Measurements from ENCODE around the gene BGN. TPM values are rescaled to one million over a fixed set of nuclear protein-coding genes. Genes with fewer than 3 reads are reported as not detected.

BGN gene
- total and polyA plus RNA-seq, 2 donors from 2014 or later = 164 to 288 TPM

DNA sequence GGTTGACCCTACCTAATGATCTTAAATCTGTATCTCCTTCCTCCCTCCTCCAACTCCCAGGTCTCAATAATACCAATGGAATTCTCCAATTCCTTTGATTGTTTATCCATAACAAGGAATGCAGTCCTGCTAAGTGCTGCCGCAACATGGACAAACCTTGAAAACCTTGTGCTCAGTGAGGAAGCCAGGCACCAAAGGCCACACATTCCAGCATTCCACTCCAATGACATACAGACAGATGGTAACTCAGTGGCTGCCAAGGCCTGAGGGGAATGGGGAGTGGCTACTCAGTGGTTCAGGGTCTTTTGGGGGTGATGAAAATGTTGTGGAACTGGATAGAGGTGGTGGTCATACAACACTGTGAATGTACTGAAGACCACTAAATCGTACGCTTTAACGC, 34.8 kb upstream of the BGN start:
- FAIRE-seq = no peak
- intact Hi-C loops (cut with DNase I) = no loop called here

GRCh38 chrX:153460826-153461225, 34.0 kb upstream of the BGN start:
- Histone ChIP-seq H3K4me3 (ENCODE audit: low read length in 3 of 3) (no peak overlapping the region), H3K9me3 (ENCODE audit: control insufficient read depth in 2 of 3, insufficient read depth in 1 of 3, low read length in 3 of 3) (no peaks in the 10 kb centered on the region), H3K27ac (ENCODE audit: low read depth in 2 of 2, low read length in 2 of 2) (no peak overlapping the region), H3K27me3 (ENCODE audit: control insufficient read depth, insufficient read depth, low read length) (no peaks in the 10 kb centered on the region), H3K36me3 (ENCODE audit: control insufficient read depth in 2 of 3, insufficient read depth in 3 of 3, low read length in 3 of 3) (peaks cover 0 to 2% (median 0%) of the 10 kb centered on the region in 3 donors), H3K4me1 (ENCODE audit: control insufficient read depth in 2 of 3, insufficient read depth in 2 of 3, low read depth in 1 of 3, low read length in 3 of 3) (peaks cover 0 to 10% (median 0%) of the 10 kb centered on the region in 3 donors), H3K9ac (ENCODE audit: low read length in 3 of 3) (no peak overlapping the region)
- peak in 4 of 5 donors; percentile 45 to 77 (median 58) for DNase-seq
- TF ChIP-seq, protein P1, sequence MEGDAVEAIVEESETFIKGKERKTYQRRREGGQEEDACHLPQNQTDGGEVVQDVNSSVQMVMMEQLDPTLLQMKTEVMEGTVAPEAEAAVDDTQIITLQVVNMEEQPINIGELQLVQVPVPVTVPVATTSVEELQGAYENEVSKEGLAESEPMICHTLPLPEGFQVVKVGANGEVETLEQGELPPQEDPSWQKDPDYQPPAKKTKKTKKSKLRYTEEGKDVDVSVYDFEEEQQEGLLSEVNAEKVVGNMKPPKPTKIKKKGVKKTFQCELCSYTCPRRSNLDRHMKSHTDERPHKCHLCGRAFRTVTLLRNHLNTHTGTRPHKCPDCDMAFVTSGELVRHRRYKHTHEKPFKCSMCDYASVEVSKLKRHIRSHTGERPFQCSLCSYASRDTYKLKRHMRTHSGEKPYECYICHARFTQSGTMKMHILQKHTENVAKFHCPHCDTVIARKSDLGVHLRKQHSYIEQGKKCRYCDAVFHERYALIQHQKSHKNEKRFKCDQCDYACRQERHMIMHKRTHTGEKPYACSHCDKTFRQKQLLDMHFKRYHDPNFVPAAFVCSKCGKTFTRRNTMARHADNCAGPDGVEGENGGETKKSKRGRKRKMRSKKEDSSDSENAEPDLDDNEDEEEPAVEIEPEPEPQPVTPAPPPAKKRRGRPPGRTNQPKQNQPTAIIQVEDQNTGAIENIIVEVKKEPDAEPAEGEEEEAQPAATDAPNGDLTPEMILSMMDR (IDR thresholded peaks at IDR 0.05; ENCODE audit: borderline replicate concordance, extremely low read depth, insufficient read depth) = peak; percentile 44
- intact Hi-C loops (cut with DNase I) = no loop called here
- FAIRE-seq = no peak

More for the DNA sequence above, 34.8 kb upstream of the BGN start:
- H3K9ac ChIP-seq (ENCODE audit: low read length in 3 of 3) = no peak overlapping the region
- no peaks in the 10 kb centered on the region for H3K9me3 ChIP-seq (ENCODE audit: control insufficient read depth in 2 of 3, insufficient read depth in 1 of 3, low read length in 3 of 3)
- peaks cover 0 to 10% (median 0%) of the 10 kb centered on the region in 3 donors for H3K4me1 ChIP-seq (ENCODE audit: control insufficient read depth in 2 of 3, insufficient read depth in 2 of 3, low read depth in 1 of 3, low read length in 3 of 3)
- no peak overlapping the region for H3K4me3 ChIP-seq (ENCODE audit: low read length in 3 of 3)
- H3K27me3 ChIP-seq (ENCODE audit: control insufficient read depth, insufficient read depth, low read length) = no peaks in the 10 kb centered on the region
- DNase-seq = peak in 2 of 5 donors; percentile 14 to 29
- TF ChIP-seq, protein P1 (IDR thresholded peaks at IDR 0.05; ENCODE audit: borderline replicate concordance, extremely low read depth, insufficient read depth) = no peak
- H3K27ac ChIP-seq (ENCODE audit: low read depth in 2 of 2, low read length in 2 of 2) = no peak overlapping the region
- peaks cover 0 to 2% (median 0%) of the 10 kb centered on the region in 3 donors for H3K36me3 ChIP-seq (ENCODE audit: control insufficient read depth in 2 of 3, insufficient read depth in 3 of 3, low read length in 3 of 3)

GRCh38 chrX:153462291-153462690, 32.5 kb upstream of the BGN start:
- no peaks in the 10 kb centered on the region for H3K27me3 ChIP-seq (ENCODE audit: control insufficient read depth, insufficient read depth, low read length)
- peaks cover 0 to 10% (median 0%) of the 10 kb centered on the region in 3 donors for H3K4me1 ChIP-seq (ENCODE audit: control insufficient read depth in 2 of 3, insufficient read depth in 2 of 3, low read depth in 1 of 3, low read length in 3 of 3)
- TF ChIP-seq, protein P1 (IDR thresholded peaks at IDR 0.05; ENCODE audit: borderline replicate concordance, extremely low read depth, insufficient read depth) = no peak
- no peak overlapping the region for H3K9ac ChIP-seq (ENCODE audit: low read length in 3 of 3)
- no peak overlapping the region for H3K4me3 ChIP-seq (ENCODE audit: low read length in 3 of 3)
- H3K9me3 ChIP-seq (ENCODE audit: control insufficient read depth in 2 of 3, insufficient read depth in 1 of 3, low read length in 3 of 3) = no peaks in the 10 kb centered on the region
- peaks cover 0 to 2% (median 0%) of the 10 kb centered on the region in 3 donors for H3K36me3 ChIP-seq (ENCODE audit: control insufficient read depth in 2 of 3, insufficient read depth in 3 of 3, low read length in 3 of 3)
- DNase-seq = no peak
- H3K27ac ChIP-seq (ENCODE audit: low read depth in 2 of 2, low read length in 2 of 2) = no peak overlapping the region
- FAIRE-seq = no peak
- intact Hi-C loops (cut with DNase I) = no loop called here

DNA sequence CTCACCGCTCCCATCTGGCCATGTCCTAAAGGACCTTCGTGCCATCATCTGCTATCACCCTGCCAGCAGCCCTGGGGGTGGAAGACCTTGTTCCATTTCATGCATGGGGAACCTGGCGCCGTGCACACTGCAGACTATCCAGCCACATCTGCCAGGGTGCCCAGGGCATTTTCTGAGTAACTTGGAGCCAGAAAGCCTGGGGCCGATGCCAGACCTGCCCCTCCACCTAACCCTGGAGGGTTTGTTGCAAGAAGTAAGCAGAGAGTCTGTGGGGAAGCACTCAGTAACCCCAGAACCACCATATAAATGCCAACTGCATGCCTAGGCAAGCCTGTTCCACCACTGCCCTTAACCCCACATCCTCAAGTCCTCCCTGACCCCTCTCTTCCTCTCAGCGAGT, 31.7 kb upstream of the BGN start:
- Histone ChIP-seq H3K9me3 (ENCODE audit: control insufficient read depth in 2 of 3, insufficient read depth in 1 of 3, low read length in 3 of 3) (no peaks in the 10 kb centered on the region), H3K4me3 (ENCODE audit: low read length in 3 of 3) (no peak overlapping the region), H3K9ac (ENCODE audit: low read length in 3 of 3) (no peak overlapping the region), H3K36me3 (ENCODE audit: control insufficient read depth in 2 of 3, insufficient read depth in 3 of 3, low read length in 3 of 3) (peaks cover 0 to 2% (median 0%) of the 10 kb centered on the region in 3 donors), H3K27ac (ENCODE audit: low read depth in 2 of 2, low read length in 2 of 2) (no peak overlapping the region), H3K27me3 (ENCODE audit: control insufficient read depth, insufficient read depth, low read length) (no peaks in the 10 kb centered on the region), H3K4me1 (ENCODE audit: control insufficient read depth in 2 of 3, insufficient read depth in 2 of 3, low read depth in 1 of 3, low read length in 3 of 3) (peaks cover 0 to 10% (median 0%) of the 10 kb centered on the region in 3 donors)
- intact Hi-C loops (cut with DNase I) = no loop called here
- FAIRE-seq (no peak), DNase-seq (peak in 1 of 5 donors; percentile 51)
- TF ChIP-seq, protein P1 (IDR thresholded peaks at IDR 0.05; ENCODE audit: borderline replicate concordance, extremely low read depth, insufficient read depth) = no peak

Measured in kidney (tissue), 14 donors.